K562 (cell line): Measurements from ENCODE around the gene LAG3. TPM values are rescaled to one million over a fixed set of nuclear protein-coding genes. Genes with fewer than 3 reads are reported as not detected.

ENCODE experiments used
- ATAC-seq: fragments of 200-7000 bp; cut with Tn5 transposase; 3 replicates; pipeline ENCODE4 v1.9.1; 2020; ENCODE audit warnings: moderate library complexity
- BruUV-seq: library from RNA; stranded (reverse); fragments of 400-500 nt; replicated peaks from 2 replicates; lab custom pipeline; 2021; lab: Mats Ljungman, UMichigan
- CTCF ChIA-PET: fragments of 300-600 bp; formaldehyde crosslinking; extraction: SDS; loops from one replicate; lab custom pipeline; 2021; ENCODE audit warnings: low intra/inter-chr PET ratio; lab: Yijun Ruan, JAX
- POLR2A ChIA-PET: fragments of 300-600, 350-650 bp; sonication (Branson Sonifier 250); formaldehyde crosslinking; extraction: SDS; loops from one replicate; lab custom pipeline; 2021; ENCODE audit warnings: antibody characterized with exemption, inconsistent platforms; lab: Yijun Ruan, JAX
- DNase-seq, 4 experiments: peaks; one replicate each; pipeline versions ENCODE4 v3.0.0 to v3.0.0-alpha.2; 2011 to 2018; ENCODE audit warnings: low spot score in 3 of 4, mixed read lengths in 3 of 4; ENCODE audit errors: extremely low read depth in 1 of 4
- FAIRE-seq: peaks from 2 replicates; lab custom pipeline; 2011; peaks lifted over from hg19 to GRCh38; lab: Jason Lieb, UNC
- H2AFZ ChIP-seq: 2 replicates; pipeline ENCODE4 v1.6.0; 2011; ENCODE audit warnings: low read depth, low read length, control low read depth, inconsistent platforms
- H3K27ac ChIP-seq: fragments of 200-600 bp; 3 replicates; pipeline ENCODE4 v1.8.0; 2011; ENCODE audit warnings: low read depth, mild to moderate bottlenecking, control low read depth, inconsistent platforms, low read length, moderate library complexity, mixed read lengths; ENCODE audit errors: extremely low read depth
- H3K27me3 ChIP-seq, 2 experiments: fragments of 300-600 bp in 1 of 2; 2 replicates in 1 of 2; 3 replicates in 1 of 2; pipeline versions ENCODE4 v1.6.0 to v1.8.0; 2011; ENCODE audit warnings: inconsistent platforms in 2 of 2, low read length in 2 of 2, mild to moderate bottlenecking in 1 of 2, mixed read lengths in 1 of 2, moderate library complexity in 1 of 2; ENCODE audit not compliant: control insufficient read depth in 2 of 2, insufficient read depth in 2 of 2
- H3K36me3 ChIP-seq: fragments of 300-600 bp; 3 replicates; pipeline ENCODE4 v1.8.0; 2011; ENCODE audit warnings: mild to moderate bottlenecking, low read length, inconsistent platforms; ENCODE audit not compliant: control insufficient read depth, insufficient read depth
- H3K4me1 ChIP-seq, 2 experiments: fragments of 200-600 bp in 1 of 2; replicated peaks in 1 of 2; 2 replicates in 1 of 2; 3 replicates in 1 of 2; pipeline versions ENCODE4 v1.5.1 to v1.8.0; 2011; ENCODE audit warnings: inconsistent platforms in 2 of 2, low read length in 2 of 2, mild to moderate bottlenecking in 1 of 2, mixed read lengths in 1 of 2, moderate library complexity in 1 of 2; ENCODE audit not compliant: control insufficient read depth in 2 of 2, insufficient read depth in 2 of 2
- H3K4me2 ChIP-seq: 2 replicates; pipeline ENCODE4 v1.6.1; 2011; ENCODE audit warnings: low read length, control low read depth, inconsistent platforms, mixed read lengths; ENCODE audit not compliant: insufficient read depth
- H3K4me3 ChIP-seq: fragments of 200-600 bp; sonication (generic), shearing (Covaris generic); 2 replicates; pipeline ENCODE4 v1.5.1; 2016; ENCODE audit warnings: control low read depth, inconsistent platforms
- H3K79me2 ChIP-seq: fragments of 200-600 bp; 3 replicates; pipeline ENCODE4 v1.8.0; 2011; ENCODE audit warnings: low read length, inconsistent platforms; ENCODE audit not compliant: control insufficient read depth, insufficient read depth
- H3K9ac ChIP-seq, 2 experiments: 2 replicates each; pipeline versions ENCODE4 v1.6.0 to v1.6.1; 2011; ENCODE audit warnings: low read depth in 2 of 2, low read length in 2 of 2, control low read depth in 1 of 2, inconsistent platforms in 1 of 2, mild to moderate bottlenecking in 1 of 2, mixed read lengths in 1 of 2; ENCODE audit not compliant: insufficient read depth in 1 of 2
- H3K9me1 ChIP-seq: one replicate; pipeline ENCODE4 v1.6.0; 2011; ENCODE audit warnings: inconsistent platforms, mild to moderate bottlenecking, low read length, moderate library complexity; ENCODE audit not compliant: control insufficient read depth, insufficient read depth
- H3K9me3 ChIP-seq: replicated peaks from 2 replicates; pipeline ENCODE4 v1.5.1; 2011; ENCODE audit warnings: low read depth, low read length, inconsistent platforms; ENCODE audit not compliant: control insufficient read depth, insufficient read depth
- H4K20me1 ChIP-seq: replicated peaks from 2 replicates; pipeline ENCODE4 v1.6.1; 2011; ENCODE audit warnings: low read length, inconsistent platforms, mixed read lengths; ENCODE audit not compliant: control insufficient read depth, insufficient read depth
- KAT8 ChIP-seq: fragments of 450-650 bp; IDR thresholded peaks from 2 replicates; pipeline ENCODE4 v1.6.1; 2016; ENCODE audit warnings: low read depth, mild to moderate bottlenecking
- NCOR1 ChIP-seq: fragments of 450-650 bp; IDR thresholded peaks from 2 replicates; pipeline ENCODE4 v1.6.1; 2016; ENCODE audit warnings: mild to moderate bottlenecking, moderate library complexity
- PHB ChIP-seq: fragments of 250-450 bp; sonication (Bioruptor Pico); IDR thresholded peaks from 2 replicates; pipeline ENCODE4 v1.5.0; 2021
- RCOR1 ChIP-seq, 2 experiments: IDR thresholded peaks; 2 replicates each; pipeline ENCODE4 v1.6.1; 2012; ENCODE audit warnings: low read depth in 2 of 2, low read length in 2 of 2, borderline replicate concordance in 1 of 2, improper control_type of control experiment in 1 of 2
- SRSF7 ChIP-seq: fragments of 200-400 bp; formaldehyde crosslinking; optimal IDR thresholded peaks from 2 replicates; pipeline ENCODE3; 2017; ENCODE audit warnings: mild to moderate bottlenecking, low read depth, low read length
- ZNF3 ChIP-seq: fragments of 250-450 bp; sonication (Bioruptor Pico); IDR thresholded peaks from 2 replicates; pipeline ENCODE4 v1.5.0; 2021; ENCODE audit warnings: mild to moderate bottlenecking, moderate library complexity
- WGBS: fragments of 100-300 bp; shearing (Covaris generic); methylation state at CpG from one replicate; pipeline ENCODE4 v1.1.6; 2016; ENCODE audit warnings: low coverage, mixed read lengths; ENCODE audit not compliant: insufficient coverage; ENCODE audit errors: missing lambda C conversion rate; 5-methylcytosine and 5-hydroxymethylcytosine counted together
- in situ Hi-C: fragments of 300-500 bp; cut with MboI; formaldehyde crosslinking; loops from 4 replicates; pipeline ENCODE4 v1.15.0; 2018; ENCODE audit warnings: inconsistent platforms, mixed read lengths
- intact Hi-C: fragments of 100-400 bp; cut with micrococcal nuclease; formaldehyde crosslinking; loops from 2 replicates; pipeline ENCODE4 v1.14.2; 2022
- polyA plus RNA-seq, 8 experiments: library from polyadenylated mRNA; depleted of rRNA in 4 of 8; stranded (reverse) in 5 of 8; unstranded in 3 of 8; fragments of >200 nt; fragmentation: Nextera tagmentation in 2 of 8; fragmentation: Illumina TruSeq in 1 of 8; extraction: Ambion mirVana in 2 of 8; extraction: Trizol in 1 of 8; gene quantifications; 2 replicates each; pipeline versions ENCODE4 v1.2.1 to v1.2.3, GENCODE V29; 2011 to 2014; ENCODE audit warnings: inconsistent platforms in 1 of 8, missing spikeins in 1 of 8
- total RNA-seq, 7 experiments: library from RNA; depleted of rRNA in 6 of 7; stranded (reverse); fragments of >200 nt in 6 of 7; fragmentation: Illumina TruSeq in 2 of 7; extraction: Trizol in 2 of 7; gene quantifications; 2 replicates each; pipeline versions ENCODE4 v1.2.1 to v1.2.3, GENCODE V29; 2011 to 2021; ENCODE audit warnings: low replicate concordance in 1 of 7

Gene LAG3
- total and polyA plus RNA-seq, 9 of the 15 experiments (the other 6 are each of a cell fraction or from before 2014, with no cell fraction given), result 0.07 to 0.66 (median 0.09) TPM; not detected in 1

DNA sequence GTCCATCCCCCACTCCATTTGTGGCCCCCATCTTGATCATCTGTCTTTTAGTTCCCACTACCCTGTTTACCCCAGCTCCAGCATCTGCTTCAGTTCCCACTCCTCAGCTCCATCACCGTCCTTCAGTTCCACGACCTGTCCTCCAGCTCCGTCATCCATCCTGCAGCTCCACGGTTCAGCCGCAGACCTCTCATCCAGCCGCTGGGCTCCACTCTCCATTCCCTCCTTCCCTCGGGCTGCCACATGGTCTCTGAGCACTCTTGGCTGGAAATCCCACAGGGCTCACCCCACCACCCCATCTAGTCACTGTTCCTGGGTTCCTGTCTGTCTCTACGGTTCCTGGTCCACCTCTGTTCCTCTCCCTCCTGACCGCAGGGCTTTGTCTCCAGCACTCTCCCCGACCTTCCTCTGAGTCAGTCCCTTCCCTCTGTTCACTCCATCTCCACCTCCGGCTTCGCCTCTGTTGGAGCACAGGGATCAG lies 52.6 kb downstream of the LAG3 start:
- peak overlapping the region in 1 of 2 experiments; percentile 58; a peak in 1 of 4 replicates for H3K9ac ChIP-seq
- no peaks in the 10 kb centered on the region for H3K9me3 ChIP-seq
- peaks cover 3% of the 10 kb centered on the region; the same call in 1 of the 3 replicates for H3K36me3 ChIP-seq
- ATAC-seq, result no peak
- intact Hi-C loops, result loop anchor here (1.0 to 10.0 kb wide), 5 partner anchors 48 to 270 kb away; partner anchors contain the start of genes IFFO1 and MLF2
- no peaks in the 10 kb centered on the region for H3K9me1 ChIP-seq
- in situ Hi-C loops, result no loop called here
- no peak for FAIRE-seq
- no peak overlapping the region for H3K4me2 ChIP-seq
- DNase-seq, result no peak
- peaks cover 18 to 53% of the 10 kb centered on the region in 2 experiments; a peak in 4 of 5 replicates for H3K4me1 ChIP-seq
- H4K20me1 ChIP-seq, result no peaks in the 10 kb centered on the region
- H2AFZ ChIP-seq, result no peak overlapping the region
- peaks cover 0 to 4% of the 10 kb centered on the region in 2 experiments; a peak in 2 of 5 replicates for H3K27me3 ChIP-seq
- POLR2A ChIA-PET, result interaction anchor here (0.6 to 0.7 kb wide), 2 partner anchors 9 to 222 kb away, joined by 3 to 5 read pairs; no protein-coding TSS in a partner anchor
- TF ChIP-seq ZNF3 (CRISPR knock-in tag) (no peak), SRSF7 (no peak), NCOR1 (no peak), RCOR1 (IDR thresholded peaks at IDR 0.05; ENCODE audit: borderline replicate concordance in 1 of 2, low read depth in 2 of 2, low read length in 2 of 2) (no peak), KAT8 (no peak), PHB (CRISPR knock-in tag) (no peak)
- no TSS peak for BruUV-seq
- CTCF ChIA-PET, result interaction anchor here (1.2 to 1.9 kb wide), 3 partner anchors 71 to 257 kb away, joined by 3 to 15 read pairs (median 6); partner anchors contain the start of gene MLF2
- WGBS, result 37% methylated on average over 11 of the region's 12 CpGs
- H3K79me2 ChIP-seq, result peaks cover 20% of the 10 kb centered on the region
- H3K4me3 ChIP-seq, result no peak overlapping the region
- no peak overlapping the region for H3K27ac ChIP-seq
